Osteoblast (primary cell): Measurements from ENCODE around the gene ING1. TPM values are rescaled to one million over a fixed set of nuclear protein-coding genes. Genes with fewer than 3 reads are reported as not detected.
A peak's percentile ranks its signal among the peaks of the same experiment; 100 is the strongest.

Experiments
- DNase-seq: peaks from one replicate; pipeline ENCODE4 v3.0.0; 2011; ENCODE audit warnings: low spot score, mixed read lengths; ENCODE audit not compliant: insufficient read length; ENCODE audit errors: missing footprints
- H2AFZ ChIP-seq: 2 replicates; pipeline ENCODE4 v1.6.0; 2011; ENCODE audit warnings: mild to moderate bottlenecking, low read length
- H3K27ac ChIP-seq: 2 replicates; pipeline ENCODE4 v1.5.1; 2011; ENCODE audit warnings: mild to moderate bottlenecking, low read depth, low read length, moderate library complexity
- H3K27me3 ChIP-seq: 2 replicates; pipeline ENCODE4 v1.6.0; 2012; ENCODE audit warnings: mild to moderate bottlenecking, control low read depth, inconsistent platforms, low read length, moderate library complexity; ENCODE audit not compliant: insufficient read depth
- H3K36me3 ChIP-seq: 2 replicates; pipeline ENCODE4 v1.5.1; 2011; ENCODE audit warnings: mild to moderate bottlenecking, low read length, control low read depth, moderate library complexity; ENCODE audit not compliant: insufficient read depth
- H3K4me1 ChIP-seq: 2 replicates; pipeline ENCODE4 v1.5.1; 2011; ENCODE audit warnings: mild to moderate bottlenecking, low read length, control low read depth, moderate library complexity; ENCODE audit not compliant: insufficient read depth
- H3K4me2 ChIP-seq: 2 replicates; pipeline ENCODE4 v1.6.0; 2011; ENCODE audit warnings: mild to moderate bottlenecking, low read length; ENCODE audit not compliant: insufficient read depth
- H3K4me3 ChIP-seq: fragments of 200-600 bp; sonication (generic); 3 replicates; pipeline ENCODE4 v1.5.1; 2012; ENCODE audit warnings: mild to moderate bottlenecking, low read length, inconsistent platforms; ENCODE audit not compliant: insufficient read depth
- H3K79me2 ChIP-seq: 2 replicates; pipeline ENCODE4 v1.6.0; 2012; ENCODE audit warnings: mild to moderate bottlenecking, low read length, control low read depth, inconsistent platforms; ENCODE audit not compliant: insufficient read depth
- H3K9me3 ChIP-seq: 2 replicates; pipeline ENCODE4 v1.5.1; 2011; ENCODE audit warnings: low read depth, low read length, control low read depth
- H4K20me1 ChIP-seq: 2 replicates; pipeline ENCODE4 v1.6.0; 2012; ENCODE audit warnings: mild to moderate bottlenecking, low read length, control low read depth; ENCODE audit not compliant: insufficient read depth
- CTCF ChIP-seq: IDR thresholded peaks from 2 replicates; pipeline ENCODE4 v1.5.1; 2011; ENCODE audit warnings: mild to moderate bottlenecking, low read depth, low read length, moderate library complexity; ENCODE audit errors: extremely low read depth
- total RNA-seq: library from RNA; depleted of rRNA; stranded (reverse); fragments of >200 nt; gene quantifications from 2 replicates; pipeline ENCODE4 v1.2.3, GENCODE V29; 2012

Gene ING1
- total RNA-seq, 1 donor: 10.5 TPM

DNA sequence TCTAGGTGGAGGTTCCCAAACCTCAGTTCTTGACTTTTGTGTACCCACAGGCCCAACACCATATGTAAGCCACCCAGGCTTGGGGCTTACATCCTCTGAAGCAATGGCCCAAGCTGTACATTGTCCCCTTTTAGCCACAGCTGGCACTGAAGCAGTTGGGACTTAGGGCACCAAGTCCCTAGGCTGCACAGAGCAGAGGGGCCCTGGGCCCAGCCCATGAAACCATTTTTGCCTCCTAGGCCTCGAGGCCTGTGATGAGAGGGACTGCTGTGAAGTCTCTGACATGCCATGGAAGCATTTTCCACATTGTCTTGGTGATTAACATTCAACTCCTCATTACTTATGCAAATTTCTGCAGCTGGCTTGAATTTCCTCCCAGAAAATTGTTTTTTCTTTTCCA, 30.2 kb downstream of the ING1 start:
- no peak for DNase-seq
- Histone ChIP-seq H3K79me2 (no peaks in the 10 kb centered on the region), H3K4me1 (no peaks in the 10 kb centered on the region), H4K20me1 (no peaks in the 10 kb centered on the region), H3K4me3 (no peak overlapping the region), H3K27me3 (no peaks in the 10 kb centered on the region), H3K9me3 (no peaks in the 10 kb centered on the region), H3K36me3 (no peaks in the 10 kb centered on the region), H3K27ac (no peak overlapping the region), H3K4me2 (no peak overlapping the region), H2AFZ (no peak overlapping the region)
- TF ChIP-seq CTCF: no peak

DNA sequence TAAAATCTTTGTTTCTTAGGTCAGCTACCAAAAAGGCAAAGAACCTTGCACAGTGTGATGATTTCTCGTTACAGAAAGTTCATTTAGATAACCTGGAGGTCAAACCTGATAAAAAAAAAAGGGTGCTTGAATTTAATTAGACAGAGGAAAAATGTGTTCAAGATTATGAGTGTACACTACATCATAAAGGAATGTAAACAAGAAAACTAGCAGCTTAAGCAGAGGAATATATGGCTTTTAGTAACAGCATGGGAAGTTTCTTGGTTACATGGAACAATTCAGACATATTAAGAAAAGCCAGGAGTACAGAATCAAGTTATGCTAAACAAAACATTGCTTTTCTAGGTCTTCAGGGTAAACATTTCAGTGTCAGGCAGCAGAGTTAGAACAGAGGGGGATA, 32.9 kb downstream of the ING1 start:
- Histone ChIP-seq H3K27me3 (no peaks in the 10 kb centered on the region), H2AFZ (no peak overlapping the region), H3K9me3 (no peaks in the 10 kb centered on the region), H3K79me2 (no peaks in the 10 kb centered on the region), H3K4me2 (no peak overlapping the region), H3K36me3 (no peaks in the 10 kb centered on the region), H4K20me1 (no peaks in the 10 kb centered on the region), H3K4me3 (no peak overlapping the region), H3K4me1 (no peaks in the 10 kb centered on the region), H3K27ac (no peak overlapping the region)
- no peak for TF ChIP-seq CTCF
- DNase-seq: no peak

DNA sequence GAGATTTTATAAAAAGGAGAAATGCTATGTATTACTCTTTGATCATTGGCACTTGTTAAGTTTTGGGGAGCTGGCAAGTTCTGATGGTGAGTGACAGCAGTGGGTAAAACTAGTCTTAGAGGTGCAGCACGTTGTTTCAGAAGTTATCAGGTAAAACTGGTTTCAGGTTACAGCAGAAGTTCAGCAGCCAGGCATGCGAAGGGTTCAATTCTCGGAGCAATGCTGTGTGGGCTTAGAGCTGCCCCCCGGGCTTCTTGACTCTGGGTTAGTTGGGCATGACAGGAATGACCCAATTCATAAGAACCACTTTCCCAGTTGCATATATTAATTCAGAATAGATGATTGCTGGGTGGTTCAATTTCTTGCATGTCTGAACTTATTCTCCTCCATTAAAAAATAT, 34.8 kb downstream of the ING1 start:
- Histone ChIP-seq H3K36me3 (no peaks in the 10 kb centered on the region), H3K4me3 (no peak overlapping the region), H3K9me3 (no peaks in the 10 kb centered on the region), H2AFZ (no peak overlapping the region), H3K79me2 (no peaks in the 10 kb centered on the region), H3K27ac (no peak overlapping the region), H3K4me2 (no peak overlapping the region), H3K4me1 (no peaks in the 10 kb centered on the region), H3K27me3 (no peaks in the 10 kb centered on the region), H4K20me1 (no peaks in the 10 kb centered on the region)
- DNase-seq: no peak
- no peak for TF ChIP-seq CTCF

- Histone ChIP-seq H3K4me3 (no peak overlapping the region), H3K27me3 (no peaks in the 10 kb centered on the region), H3K36me3 (no peaks in the 10 kb centered on the region), H2AFZ (no peak overlapping the region), H3K4me2 (no peak overlapping the region), H3K4me1 (peaks cover 11% of the 10 kb centered on the region), H3K27ac (no peak overlapping the region), H3K79me2 (no peaks in the 10 kb centered on the region), H4K20me1 (no peaks in the 10 kb centered on the region), H3K9me3 (no peaks in the 10 kb centered on the region)
- DNase-seq: peak; percentile 15
- TF ChIP-seq CTCF: no peak
Observed at GRCh38 chr13:110756219-110756631, 42.7 kb downstream of the ING1 start.
